ENCODE data around the gene CYP1A1. TPM values are rescaled to one million over a fixed set of nuclear protein-coding genes. Genes with fewer than 3 reads are reported as not detected.

The CYP1A1 gene
- total RNA-seq, 1 donor from 2014 or later = 2.4 TPM

DNA sequence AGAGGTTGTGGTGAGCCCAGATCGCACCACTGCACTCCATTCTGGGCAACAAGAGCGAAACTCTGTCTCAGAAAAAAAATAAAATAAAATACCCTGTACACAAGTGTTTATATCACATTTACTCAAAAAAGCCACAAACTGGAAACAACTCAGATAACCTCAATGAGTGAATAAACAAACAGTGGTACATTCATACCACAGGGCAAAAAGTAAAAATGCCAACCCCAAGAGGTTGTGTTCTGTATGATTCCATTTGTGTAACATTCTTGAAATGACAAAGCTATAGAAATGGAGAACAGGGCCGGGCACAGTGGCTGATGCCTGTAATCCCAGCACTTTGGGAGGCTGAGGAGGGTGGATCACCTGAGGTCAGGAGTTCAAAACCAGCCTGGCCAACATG lies 42.4 kb downstream of the CYP1A1 start:
- Histone ChIP-seq H3K36me3 (peaks cover 7% of the 10 kb centered on the region), H3K4me1 (no peaks in the 10 kb centered on the region), H3K4me3 (no peak overlapping the region), H3K9me3 (no peaks in the 10 kb centered on the region), H3K27me3 (no peaks in the 10 kb centered on the region), H3K27ac (no peak overlapping the region)
- intact Hi-C loops (cut with DNase I) = no loop called here
- TF ChIP-seq, protein P1, sequence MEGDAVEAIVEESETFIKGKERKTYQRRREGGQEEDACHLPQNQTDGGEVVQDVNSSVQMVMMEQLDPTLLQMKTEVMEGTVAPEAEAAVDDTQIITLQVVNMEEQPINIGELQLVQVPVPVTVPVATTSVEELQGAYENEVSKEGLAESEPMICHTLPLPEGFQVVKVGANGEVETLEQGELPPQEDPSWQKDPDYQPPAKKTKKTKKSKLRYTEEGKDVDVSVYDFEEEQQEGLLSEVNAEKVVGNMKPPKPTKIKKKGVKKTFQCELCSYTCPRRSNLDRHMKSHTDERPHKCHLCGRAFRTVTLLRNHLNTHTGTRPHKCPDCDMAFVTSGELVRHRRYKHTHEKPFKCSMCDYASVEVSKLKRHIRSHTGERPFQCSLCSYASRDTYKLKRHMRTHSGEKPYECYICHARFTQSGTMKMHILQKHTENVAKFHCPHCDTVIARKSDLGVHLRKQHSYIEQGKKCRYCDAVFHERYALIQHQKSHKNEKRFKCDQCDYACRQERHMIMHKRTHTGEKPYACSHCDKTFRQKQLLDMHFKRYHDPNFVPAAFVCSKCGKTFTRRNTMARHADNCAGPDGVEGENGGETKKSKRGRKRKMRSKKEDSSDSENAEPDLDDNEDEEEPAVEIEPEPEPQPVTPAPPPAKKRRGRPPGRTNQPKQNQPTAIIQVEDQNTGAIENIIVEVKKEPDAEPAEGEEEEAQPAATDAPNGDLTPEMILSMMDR (IDR thresholded peaks at IDR 0.05) = no peak
- ATAC-seq (no peak), DNase-seq (no peak)

GRCh38 chr15:74680456-74680855 lies 44.9 kb downstream of the CYP1A1 start:
- DNase-seq (no peak), ATAC-seq (no peak)
- no peaks in the 10 kb centered on the region for H3K36me3 ChIP-seq
- TF ChIP-seq, protein P1 (IDR thresholded peaks at IDR 0.05) = no peak
- H3K4me1 ChIP-seq = no peaks in the 10 kb centered on the region
- H3K27me3 ChIP-seq = no peaks in the 10 kb centered on the region
- intact Hi-C loops (cut with DNase I) = no loop called here
- H3K4me3 ChIP-seq = no peak overlapping the region
- H3K27ac ChIP-seq = no peak overlapping the region
- H3K9me3 ChIP-seq = no peaks in the 10 kb centered on the region

DNA sequence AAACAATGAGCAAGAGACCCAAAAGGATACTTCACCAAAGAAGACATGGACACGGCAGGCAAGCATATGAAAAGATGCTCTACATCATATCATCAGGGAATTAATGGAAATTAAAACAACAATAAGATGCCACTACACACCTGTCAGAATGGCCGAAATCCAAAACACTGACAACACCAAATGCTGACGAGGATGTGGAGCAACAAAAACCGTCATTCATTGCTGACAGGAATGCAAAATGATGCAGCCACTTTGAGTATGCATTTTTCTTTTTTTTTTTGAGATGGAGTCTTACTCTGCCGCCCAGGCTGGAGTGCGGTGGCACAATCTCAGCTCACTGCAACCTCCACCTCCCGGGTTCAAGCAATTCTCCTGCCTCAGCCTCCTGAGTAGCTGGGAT lies 48.5 kb downstream of the CYP1A1 start:
- H3K27ac ChIP-seq = no peak overlapping the region
- H3K27me3 ChIP-seq = no peaks in the 10 kb centered on the region
- intact Hi-C loops (cut with DNase I) = no loop called here
- no peaks in the 10 kb centered on the region for H3K9me3 ChIP-seq
- no peak overlapping the region for H3K4me3 ChIP-seq
- ATAC-seq = no peak
- DNase-seq = no peak
- H3K36me3 ChIP-seq = peaks cover 26% of the 10 kb centered on the region
- TF ChIP-seq, protein P1 (IDR thresholded peaks at IDR 0.05) = no peak
- H3K4me1 ChIP-seq = no peaks in the 10 kb centered on the region

DNA sequence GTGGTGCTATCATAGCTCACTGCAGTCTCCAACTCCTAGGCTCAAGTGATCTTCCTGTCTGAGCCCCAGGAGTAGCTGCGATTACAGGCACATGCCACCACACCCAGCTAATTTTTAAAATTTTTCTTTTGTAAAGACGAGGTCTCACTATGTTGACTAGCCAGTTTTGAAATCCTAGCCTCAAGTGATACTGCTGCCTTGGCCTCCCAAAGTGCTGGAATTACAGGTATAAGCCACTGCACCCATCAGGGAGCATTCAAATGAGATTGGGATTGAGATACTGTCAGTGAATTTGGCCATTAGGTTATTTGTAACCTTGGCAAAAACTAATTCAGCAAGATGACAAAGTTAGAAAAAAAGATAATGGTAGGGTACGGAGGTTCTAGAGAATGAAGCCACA lies 51.2 kb downstream of the CYP1A1 start:
- Histone ChIP-seq H3K27me3 (no peaks in the 10 kb centered on the region), H3K27ac (no peak overlapping the region), H3K4me3 (no peak overlapping the region), H3K9me3 (no peaks in the 10 kb centered on the region), H3K4me1 (no peaks in the 10 kb centered on the region), H3K36me3 (peaks cover 43% of the 10 kb centered on the region)
- intact Hi-C loops (cut with DNase I) = no loop called here
- ATAC-seq (peak; percentile 60), DNase-seq (no peak)
- TF ChIP-seq, protein P1 (IDR thresholded peaks at IDR 0.05) = no peak

GRCh38 chr15:74669627-74670026 lies 55.7 kb downstream of the CYP1A1 start:
- intact Hi-C loops (cut with DNase I) = no loop called here
- Histone ChIP-seq H3K4me3 (no peak overlapping the region), H3K27ac (no peak overlapping the region), H3K27me3 (no peaks in the 10 kb centered on the region), H3K9me3 (no peaks in the 10 kb centered on the region), H3K36me3 (peaks cover 47% of the 10 kb centered on the region), H3K4me1 (peaks cover 14% of the 10 kb centered on the region)
- TF ChIP-seq, protein P1 (IDR thresholded peaks at IDR 0.05) = no peak
- ATAC-seq (no peak), DNase-seq (no peak)

Other genes with a start within 250 kb of the CYP1A1 start
- gene ARID3B, start 184.3 kb downstream of the CYP1A1 start, total RNA-seq = 10.7 TPM
- 72.9 TPM for gene CLK3, start 109.7 kb downstream of the CYP1A1 start, total RNA-seq
- gene EDC3, start 29.5 kb downstream of the CYP1A1 start, total RNA-seq = 31.5 TPM
- 0.32 TPM for gene CYP1A2, start 23.3 kb upstream of the CYP1A1 start, total RNA-seq
- gene CSK, start 56.6 kb upstream of the CYP1A1 start, total RNA-seq = 65.6 TPM
- not detected for gene LMAN1L, start 87.3 kb upstream of the CYP1A1 start, total RNA-seq
- gene CPLX3, start 101.1 kb upstream of the CYP1A1 start, total RNA-seq = not detected
- gene ULK3, start 117.6 kb upstream of the CYP1A1 start, total RNA-seq = 43.9 TPM
- gene SCAMP2, start 147.8 kb upstream of the CYP1A1 start, total RNA-seq = 115 TPM
- gene MPI, start 164.5 kb upstream of the CYP1A1 start, total RNA-seq = 26.7 TPM
- gene FAM219B, start 181.3 kb upstream of the CYP1A1 start, total RNA-seq = 75.4 TPM
- gene COX5A, start 212.5 kb upstream of the CYP1A1 start, total RNA-seq = 138 TPM
- gene RPP25, start 231.2 kb upstream of the CYP1A1 start, total RNA-seq = 20.2 TPM